ENCODE data around the gene C2CD2. TPM values are rescaled to one million over a fixed set of nuclear protein-coding genes. Genes with fewer than 3 reads are reported as not detected.
A peak's percentile ranks its signal among the peaks of the same experiment; 100 is the strongest.

C2CD2 gene
- total and polyA plus RNA-seq, 2 donors (not counting 1 experiment from before 2014, with no cell fraction given) = 20.3 to 22.3 TPM

DNA sequence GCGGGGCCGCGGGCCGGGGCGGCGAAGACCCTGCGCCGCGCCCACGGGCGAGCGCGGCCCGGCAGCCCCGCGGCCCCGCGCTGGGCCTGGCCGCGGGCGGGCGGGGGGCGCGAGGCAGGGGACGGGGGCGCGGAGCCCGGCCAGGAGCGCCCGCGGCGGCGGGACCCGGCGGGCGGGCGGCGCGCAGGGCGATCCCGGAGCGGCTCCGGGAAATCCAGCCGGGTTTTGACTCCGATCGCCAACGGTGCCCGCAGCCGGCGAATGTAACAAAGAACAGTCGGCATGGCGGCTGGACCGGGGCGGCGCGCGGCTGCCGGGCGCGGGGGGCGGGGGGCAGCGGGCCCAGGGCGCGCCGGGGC is 75.0 kb downstream of the C2CD2 start:
- DNase-seq (ENCODE audit: low read depth in 2 of 2) = peak; percentile 85 to 91
- no peaks in the 10 kb centered on the region for H3K4me1 ChIP-seq (ENCODE audit: control insufficient read depth, extremely low read depth, insufficient read depth, low read length)
- no peak overlapping the region for H3K27ac ChIP-seq (ENCODE audit: insufficient read depth, low read length)
- H4K20me1 ChIP-seq (ENCODE audit: control insufficient read depth, extremely low read depth, insufficient read depth, low read length) = no peaks in the 10 kb centered on the region
- no peaks in the 10 kb centered on the region for H3K36me3 ChIP-seq (ENCODE audit: control insufficient read depth, insufficient read depth, low read length)
- TF ChIP-seq CTCF (conservative IDR thresholded peaks at IDR 0.05 in 1 of 2, IDR thresholded peaks at IDR 0.05 in 1 of 2; ENCODE audit: low read depth in 1 of 2, low read length in 2 of 2) (no peak), EZH2 (IDR thresholded peaks at IDR 0.05; ENCODE audit: low read length, missing control alignments) (no peak)
- no peak overlapping the region for H2AFZ ChIP-seq (ENCODE audit: low read length)
- H3K9me3 ChIP-seq (ENCODE audit: control insufficient read depth, insufficient read depth, low read depth, low read length) = no peaks in the 10 kb centered on the region
- peak overlapping the region; percentile 72 for H3K9ac ChIP-seq (ENCODE audit: insufficient read depth, low read length)
- H3K79me2 ChIP-seq (ENCODE audit: control insufficient read depth, insufficient read depth, low read length) = peaks cover 22% of the 10 kb centered on the region
- H3K27me3 ChIP-seq (ENCODE audit: control insufficient read depth, insufficient read depth, low read length) = no peaks in the 10 kb centered on the region
- peak overlapping the region in 3 of 4 experiments; percentile 76 to 90 (median 89) for H3K4me3 ChIP-seq (replicated peaks in 1 of 4; ENCODE audit: control extremely low read depth in 1 of 4, insufficient read depth in 1 of 4, low read depth in 3 of 4, low read length in 4 of 4)
- H3K4me2 ChIP-seq (ENCODE audit: extremely low read depth, insufficient read depth, low read length) = no peak overlapping the region

DNA sequence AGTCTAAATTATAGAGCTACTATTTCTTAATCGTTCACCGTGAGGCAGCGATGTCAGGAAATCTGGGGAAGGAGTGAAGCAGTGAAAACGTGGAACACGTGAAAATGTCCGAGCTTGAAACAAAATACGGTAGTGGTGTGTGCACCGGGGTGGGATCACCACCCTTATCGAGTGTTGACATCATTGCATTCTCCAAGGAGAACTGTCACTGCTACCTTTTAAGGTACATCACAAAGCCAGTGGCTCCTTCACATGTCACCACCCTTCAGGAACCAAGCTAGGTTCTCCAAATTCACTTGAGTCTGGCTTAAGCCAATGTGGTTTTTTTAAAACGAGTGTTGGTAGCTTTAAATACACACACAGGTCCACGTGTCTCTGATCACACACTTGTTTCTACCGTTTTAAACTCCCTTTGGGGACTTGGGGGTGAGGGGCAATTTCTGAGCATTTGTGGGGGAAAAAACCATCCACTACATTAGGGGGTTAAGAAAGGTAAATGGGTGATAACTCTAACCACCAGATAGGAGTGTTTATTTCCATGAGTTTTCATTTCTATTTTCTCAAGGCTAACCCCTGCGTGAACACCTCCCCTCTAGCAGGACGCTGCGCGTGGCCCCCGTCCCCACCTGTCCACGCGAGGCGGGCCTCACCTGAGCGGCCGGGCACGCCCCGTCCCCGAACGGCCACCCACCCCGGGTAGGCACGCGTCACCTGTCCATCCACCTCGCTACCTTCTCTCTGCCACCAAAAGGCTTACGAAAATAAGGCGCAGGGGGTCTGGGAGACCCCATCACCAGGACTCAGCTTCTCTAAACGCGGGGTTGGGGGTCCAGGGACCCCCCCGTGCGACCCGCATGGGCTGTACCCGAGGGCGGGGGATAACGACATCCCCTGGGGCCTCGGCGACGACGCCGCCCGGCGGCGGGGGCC is 75.7 kb downstream of the C2CD2 start:
- H3K79me2 ChIP-seq (ENCODE audit: control insufficient read depth, insufficient read depth, low read length) = peaks cover 22% of the 10 kb centered on the region
- H3K9me3 ChIP-seq (ENCODE audit: control insufficient read depth, insufficient read depth, low read depth, low read length) = no peaks in the 10 kb centered on the region
- H3K27me3 ChIP-seq (ENCODE audit: control insufficient read depth, insufficient read depth, low read length) = no peaks in the 10 kb centered on the region
- peak overlapping the region; percentile 18 for H2AFZ ChIP-seq (ENCODE audit: low read length)
- no peaks in the 10 kb centered on the region for H4K20me1 ChIP-seq (ENCODE audit: control insufficient read depth, extremely low read depth, insufficient read depth, low read length)
- peak overlapping the region; percentile 66 for H3K27ac ChIP-seq (ENCODE audit: insufficient read depth, low read length)
- H3K4me1 ChIP-seq (ENCODE audit: control insufficient read depth, extremely low read depth, insufficient read depth, low read length) = no peaks in the 10 kb centered on the region
- H3K4me2 ChIP-seq (ENCODE audit: extremely low read depth, insufficient read depth, low read length) = peak overlapping the region; percentile 81
- no peaks in the 10 kb centered on the region for H3K36me3 ChIP-seq (ENCODE audit: control insufficient read depth, insufficient read depth, low read length)
- TF ChIP-seq CTCF (conservative IDR thresholded peaks at IDR 0.05 in 1 of 2, IDR thresholded peaks at IDR 0.05 in 1 of 2; ENCODE audit: low read depth in 1 of 2, low read length in 2 of 2) (no peak), EZH2 (IDR thresholded peaks at IDR 0.05; ENCODE audit: low read length, missing control alignments) (no peak)
- H3K9ac ChIP-seq (ENCODE audit: insufficient read depth, low read length) = peak overlapping the region; percentile 72
- peak; percentile 68 to 76 for DNase-seq (ENCODE audit: low read depth in 2 of 2)
- H3K4me3 ChIP-seq (replicated peaks in 1 of 4; ENCODE audit: control extremely low read depth in 1 of 4, insufficient read depth in 1 of 4, low read depth in 3 of 4, low read length in 4 of 4) = peak overlapping the region; percentile 66 to 90 (median 82)

GRCh38 chr21:41876928-41877652 is 76.7 kb downstream of the C2CD2 start:
- no peaks in the 10 kb centered on the region for H4K20me1 ChIP-seq (ENCODE audit: control insufficient read depth, extremely low read depth, insufficient read depth, low read length)
- TF ChIP-seq CTCF (conservative IDR thresholded peaks at IDR 0.05 in 1 of 2, IDR thresholded peaks at IDR 0.05 in 1 of 2; ENCODE audit: low read depth in 1 of 2, low read length in 2 of 2) (no peak), EZH2 (IDR thresholded peaks at IDR 0.05; ENCODE audit: low read length, missing control alignments) (no peak)
- H3K9me3 ChIP-seq (ENCODE audit: control insufficient read depth, insufficient read depth, low read depth, low read length) = no peaks in the 10 kb centered on the region
- H3K4me1 ChIP-seq (ENCODE audit: control insufficient read depth, extremely low read depth, insufficient read depth, low read length) = no peaks in the 10 kb centered on the region
- DNase-seq (ENCODE audit: low read depth in 2 of 2) = no peak
- no peak overlapping the region for H3K9ac ChIP-seq (ENCODE audit: insufficient read depth, low read length)
- peaks cover 22% of the 10 kb centered on the region for H3K79me2 ChIP-seq (ENCODE audit: control insufficient read depth, insufficient read depth, low read length)
- no peak overlapping the region for H3K27ac ChIP-seq (ENCODE audit: insufficient read depth, low read length)
- H3K4me3 ChIP-seq (replicated peaks in 1 of 4; ENCODE audit: control extremely low read depth in 1 of 4, insufficient read depth in 1 of 4, low read depth in 3 of 4, low read length in 4 of 4) = peak overlapping the region in 2 of 4 experiments; percentile 66 to 89
- no peaks in the 10 kb centered on the region for H3K27me3 ChIP-seq (ENCODE audit: control insufficient read depth, insufficient read depth, low read length)
- peak overlapping the region; percentile 81 for H3K4me2 ChIP-seq (ENCODE audit: extremely low read depth, insufficient read depth, low read length)
- H2AFZ ChIP-seq (ENCODE audit: low read length) = no peak overlapping the region
- no peaks in the 10 kb centered on the region for H3K36me3 ChIP-seq (ENCODE audit: control insufficient read depth, insufficient read depth, low read length)
